ENCODE measurements around the gene CACNB4. TPM values are rescaled to one million over a fixed set of nuclear protein-coding genes. Genes with fewer than 3 reads are reported as not detected.

The CACNB4 gene
- total RNA-seq, 1 experiment from 2014 or later, result 0.22 TPM

- H3K4me1 ChIP-seq (ENCODE audit: low read length), result no peaks in the 10 kb centered on the region
- H2AFZ ChIP-seq (ENCODE audit: low read length), result no peak overlapping the region
- no peak overlapping the region for H3K4me2 ChIP-seq (ENCODE audit: low read depth, low read length, poor library complexity, severe bottlenecking)
- no peaks in the 10 kb centered on the region for H3K9me3 ChIP-seq (ENCODE audit: low read length)
- no peaks in the 10 kb centered on the region for H3K36me3 ChIP-seq (ENCODE audit: insufficient read depth, low read length)
- H3K27me3 ChIP-seq (ENCODE audit: low read length), result no peaks in the 10 kb centered on the region
- DNase-seq, result no peak
- no peak overlapping the region for H3K27ac ChIP-seq (ENCODE audit: low read length)
- no peaks in the 10 kb centered on the region for H3K9me2 ChIP-seq (replicated peaks; ENCODE audit: insufficient read depth, low read length)
- H3K4me3 ChIP-seq (ENCODE audit: low read length), result no peak overlapping the region
- no peak overlapping the region for H3K9ac ChIP-seq (ENCODE audit: low read length)
- no peaks in the 10 kb centered on the region for H4K20me1 ChIP-seq (ENCODE audit: insufficient read depth, low read depth, low read length)
- no peaks in the 10 kb centered on the region for H3K79me2 ChIP-seq (ENCODE audit: low read length)
These were observed 126.4 kb downstream of the CACNB4 start for GRCh38 chr2:151972241-151973012.

- no peak overlapping the region for H2AFZ ChIP-seq (ENCODE audit: low read length)
- no peaks in the 10 kb centered on the region for H3K4me1 ChIP-seq (ENCODE audit: low read length)
- no peaks in the 10 kb centered on the region for H3K79me2 ChIP-seq (ENCODE audit: low read length)
- no peaks in the 10 kb centered on the region for H3K27me3 ChIP-seq (ENCODE audit: low read length)
- H3K36me3 ChIP-seq (ENCODE audit: insufficient read depth, low read length), result no peaks in the 10 kb centered on the region
- no peak overlapping the region for H3K4me2 ChIP-seq (ENCODE audit: low read depth, low read length, poor library complexity, severe bottlenecking)
- no peaks in the 10 kb centered on the region for H3K9me3 ChIP-seq (ENCODE audit: low read length)
- H3K9me2 ChIP-seq (replicated peaks; ENCODE audit: insufficient read depth, low read length), result no peaks in the 10 kb centered on the region
- H4K20me1 ChIP-seq (ENCODE audit: insufficient read depth, low read depth, low read length), result no peaks in the 10 kb centered on the region
- no peak for DNase-seq
- H3K9ac ChIP-seq (ENCODE audit: low read length), result no peak overlapping the region
- H3K4me3 ChIP-seq (ENCODE audit: low read length), result no peak overlapping the region
- H3K27ac ChIP-seq (ENCODE audit: low read length), result no peak overlapping the region
These were observed 127.4 kb downstream of the CACNB4 start for GRCh38 chr2:151971301-151972051.

GRCh38 chr2:151968770-151969470 is 129.9 kb downstream of the CACNB4 start:
- H3K9me2 ChIP-seq (replicated peaks; ENCODE audit: insufficient read depth, low read length), result no peaks in the 10 kb centered on the region
- no peak for DNase-seq
- no peaks in the 10 kb centered on the region for H3K9me3 ChIP-seq (ENCODE audit: low read length)
- no peak overlapping the region for H2AFZ ChIP-seq (ENCODE audit: low read length)
- no peaks in the 10 kb centered on the region for H3K4me1 ChIP-seq (ENCODE audit: low read length)
- no peak overlapping the region for H3K9ac ChIP-seq (ENCODE audit: low read length)
- H4K20me1 ChIP-seq (ENCODE audit: insufficient read depth, low read depth, low read length), result no peaks in the 10 kb centered on the region
- H3K4me2 ChIP-seq (ENCODE audit: low read depth, low read length, poor library complexity, severe bottlenecking), result no peak overlapping the region
- no peaks in the 10 kb centered on the region for H3K27me3 ChIP-seq (ENCODE audit: low read length)
- no peaks in the 10 kb centered on the region for H3K79me2 ChIP-seq (ENCODE audit: low read length)
- H3K4me3 ChIP-seq (ENCODE audit: low read length), result no peak overlapping the region
- H3K36me3 ChIP-seq (ENCODE audit: insufficient read depth, low read length), result no peaks in the 10 kb centered on the region
- H3K27ac ChIP-seq (ENCODE audit: low read length), result no peak overlapping the region

- Histone ChIP-seq H3K4me3 (ENCODE audit: low read length) (no peak overlapping the region), H3K9me3 (ENCODE audit: low read length) (no peaks in the 10 kb centered on the region), H3K4me2 (ENCODE audit: low read depth, low read length, poor library complexity, severe bottlenecking) (no peak overlapping the region), H2AFZ (ENCODE audit: low read length) (no peak overlapping the region), H3K27ac (ENCODE audit: low read length) (no peak overlapping the region), H3K9me2 (replicated peaks; ENCODE audit: insufficient read depth, low read length) (no peaks in the 10 kb centered on the region), H4K20me1 (ENCODE audit: insufficient read depth, low read depth, low read length) (no peaks in the 10 kb centered on the region), H3K36me3 (ENCODE audit: insufficient read depth, low read length) (no peaks in the 10 kb centered on the region), H3K4me1 (ENCODE audit: low read length) (no peaks in the 10 kb centered on the region), H3K27me3 (ENCODE audit: low read length) (no peaks in the 10 kb centered on the region), H3K9ac (ENCODE audit: low read length) (no peak overlapping the region), H3K79me2 (ENCODE audit: low read length) (no peaks in the 10 kb centered on the region)
- no peak for DNase-seq
These were observed 130.8 kb downstream of the CACNB4 start for GRCh38 chr2:151967829-151968722.

- no peak overlapping the region for H3K4me3 ChIP-seq (ENCODE audit: low read length)
- H2AFZ ChIP-seq (ENCODE audit: low read length), result no peak overlapping the region
- DNase-seq, result no peak
- H3K9me2 ChIP-seq (replicated peaks; ENCODE audit: insufficient read depth, low read length), result no peaks in the 10 kb centered on the region
- no peak overlapping the region for H3K27ac ChIP-seq (ENCODE audit: low read length)
- no peaks in the 10 kb centered on the region for H3K27me3 ChIP-seq (ENCODE audit: low read length)
- H3K79me2 ChIP-seq (ENCODE audit: low read length), result no peaks in the 10 kb centered on the region
- H3K4me1 ChIP-seq (ENCODE audit: low read length), result no peaks in the 10 kb centered on the region
- H3K9ac ChIP-seq (ENCODE audit: low read length), result no peak overlapping the region
- H3K9me3 ChIP-seq (ENCODE audit: low read length), result no peaks in the 10 kb centered on the region
- no peaks in the 10 kb centered on the region for H4K20me1 ChIP-seq (ENCODE audit: insufficient read depth, low read depth, low read length)
- H3K36me3 ChIP-seq (ENCODE audit: insufficient read depth, low read length), result no peaks in the 10 kb centered on the region
- H3K4me2 ChIP-seq (ENCODE audit: low read depth, low read length, poor library complexity, severe bottlenecking), result no peak overlapping the region
These were observed 133.0 kb downstream of the CACNB4 start for GRCh38 chr2:151965884-151966283.

GRCh38 chr2:151961558-151961957 is 137.3 kb downstream of the CACNB4 start:
- Histone ChIP-seq H3K9me2 (replicated peaks; ENCODE audit: insufficient read depth, low read length) (no peaks in the 10 kb centered on the region), H3K4me3 (ENCODE audit: low read length) (no peak overlapping the region), H3K9ac (ENCODE audit: low read length) (no peak overlapping the region), H3K79me2 (ENCODE audit: low read length) (no peaks in the 10 kb centered on the region), H3K4me2 (ENCODE audit: low read depth, low read length, poor library complexity, severe bottlenecking) (no peak overlapping the region), H3K27me3 (ENCODE audit: low read length) (no peaks in the 10 kb centered on the region), H3K36me3 (ENCODE audit: insufficient read depth, low read length) (no peaks in the 10 kb centered on the region), H4K20me1 (ENCODE audit: insufficient read depth, low read depth, low read length) (no peaks in the 10 kb centered on the region), H3K27ac (ENCODE audit: low read length) (no peak overlapping the region), H3K4me1 (ENCODE audit: low read length) (no peaks in the 10 kb centered on the region), H3K9me3 (ENCODE audit: low read length) (no peaks in the 10 kb centered on the region), H2AFZ (ENCODE audit: low read length) (no peak overlapping the region)
- no peak for DNase-seq

GRCh38 chr2:151959238-151959637 is 139.6 kb downstream of the CACNB4 start:
- Histone ChIP-seq H3K9me2 (replicated peaks; ENCODE audit: insufficient read depth, low read length) (no peaks in the 10 kb centered on the region), H3K27ac (ENCODE audit: low read length) (no peak overlapping the region), H3K27me3 (ENCODE audit: low read length) (no peaks in the 10 kb centered on the region), H4K20me1 (ENCODE audit: insufficient read depth, low read depth, low read length) (no peaks in the 10 kb centered on the region), H3K9me3 (ENCODE audit: low read length) (no peaks in the 10 kb centered on the region), H3K4me3 (ENCODE audit: low read length) (no peak overlapping the region), H3K9ac (ENCODE audit: low read length) (no peak overlapping the region), H2AFZ (ENCODE audit: low read length) (no peak overlapping the region), H3K4me1 (ENCODE audit: low read length) (no peaks in the 10 kb centered on the region), H3K36me3 (ENCODE audit: insufficient read depth, low read length) (no peaks in the 10 kb centered on the region), H3K79me2 (ENCODE audit: low read length) (no peaks in the 10 kb centered on the region), H3K4me2 (ENCODE audit: low read depth, low read length, poor library complexity, severe bottlenecking) (no peak overlapping the region)
- DNase-seq, result no peak
